Stimulated activated CD8-positive, alpha-beta memory T cell treated with anti-CD3 and anti-CD28 coated beads, Interleukin-12 subunit alpha, Interleukin-12 subunit beta, amount 100 ng/mL, for 24 hours (primary cell): ENCODE results near the gene SH3TC2.
"Not testable (repeated sequence)": the region's sequence is repeated elsewhere in the genome, so short reads cannot be mapped to it uniquely, and the experiment has no call there.

ENCODE experiments used
- DNase-seq: peaks from one replicate; pipeline ENCODE4 v3.0.0-alpha.2; 2020; ENCODE audit errors: extremely low read depth

SH3TC2 gene

DNA sequence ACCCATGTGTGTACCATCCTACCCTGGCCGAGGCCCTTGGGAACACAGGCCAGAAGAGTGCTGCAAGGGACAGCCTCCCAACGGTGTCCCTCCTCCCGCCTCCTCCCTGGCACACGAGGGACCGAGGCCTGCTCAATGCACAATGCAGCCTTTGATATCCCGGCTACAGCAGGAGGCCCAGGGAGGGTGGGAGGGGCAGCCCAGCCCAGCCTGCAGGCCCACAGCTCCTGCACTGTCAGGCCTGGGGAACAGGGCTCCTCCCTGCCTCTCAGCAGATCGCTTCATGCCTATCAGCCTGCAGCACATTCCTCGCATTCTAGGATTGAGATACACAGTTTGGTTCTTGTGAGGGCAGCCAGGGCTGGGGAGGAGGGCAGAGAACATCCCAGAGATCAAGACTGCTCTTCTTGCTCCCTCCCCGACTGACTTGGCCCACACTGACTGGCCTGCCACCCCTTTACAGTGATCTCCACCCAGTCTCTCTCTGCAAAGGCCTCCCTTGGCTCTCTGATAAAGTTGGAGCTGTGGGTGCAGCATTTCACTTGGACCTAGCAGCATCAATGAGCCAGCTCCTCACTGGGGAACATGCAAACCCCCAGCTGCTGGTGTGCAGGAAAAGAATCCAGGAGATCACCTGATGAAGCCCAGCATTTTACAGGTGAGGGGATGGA, at the start of gene SH3TC2:
Gene SH3TC2 (minus strand): TSS at position 46 of the 671 bp plus-strand sequence. CDS start 40 bp downstream, at position 6.
- DNase-seq: no peak

GRCh38 chr5:149110406-149110805, 47.5 kb upstream of the SH3TC2 start:
- DNase-seq: no peak

DNA sequence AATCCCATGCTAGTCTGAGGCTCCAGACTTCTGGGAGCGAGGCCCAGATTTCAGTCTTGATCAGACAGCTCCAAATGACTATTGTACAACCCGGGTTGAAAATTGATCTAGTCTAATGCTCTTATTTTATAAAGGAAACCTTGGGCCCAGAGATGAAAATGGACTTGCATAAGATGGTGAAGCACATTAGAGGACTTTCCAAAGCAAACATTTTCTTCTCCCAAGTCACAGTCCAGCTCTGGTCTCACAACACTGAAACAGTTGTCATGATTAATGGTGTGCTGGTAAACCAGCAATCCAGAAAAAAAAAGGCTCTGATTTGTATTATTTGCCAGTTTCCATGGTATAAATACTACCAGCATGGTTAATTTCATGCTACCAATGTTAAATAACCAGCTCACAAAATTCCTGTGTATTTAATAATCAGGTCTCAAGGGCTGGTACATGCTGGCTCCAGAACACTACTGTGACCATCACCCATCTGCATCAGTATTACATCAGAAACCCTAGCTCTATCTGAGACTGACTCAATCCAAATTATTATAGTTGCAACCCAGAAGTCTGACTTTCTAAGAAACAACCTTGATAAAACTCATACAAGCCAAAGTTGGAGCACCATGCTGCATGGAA, 45.9 kb upstream of the SH3TC2 start:
- DNase-seq: no peak

- DNase-seq: no peak
Measured at GRCh38 chr5:149100331-149100730, 37.5 kb upstream of the SH3TC2 start.

DNA sequence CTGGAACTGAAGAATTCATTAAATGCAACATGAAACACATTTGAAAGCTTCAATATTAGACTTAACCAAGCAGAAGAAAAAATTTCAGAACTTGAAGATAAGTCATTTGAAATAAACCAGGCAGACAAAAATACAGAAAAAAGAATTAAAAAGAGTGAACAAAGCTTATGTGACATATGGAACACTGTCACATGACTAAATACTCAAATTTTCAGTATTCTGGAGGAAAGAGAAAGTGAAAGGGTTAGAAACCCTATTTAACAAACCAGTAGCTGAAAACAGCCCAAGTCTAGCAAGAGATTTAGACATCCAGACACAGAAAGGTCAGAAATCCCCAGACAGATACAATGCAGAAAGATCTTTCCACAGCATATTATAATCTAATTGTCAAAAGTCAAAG, 37.1 kb upstream of the SH3TC2 start:
- no peak for DNase-seq

DNA sequence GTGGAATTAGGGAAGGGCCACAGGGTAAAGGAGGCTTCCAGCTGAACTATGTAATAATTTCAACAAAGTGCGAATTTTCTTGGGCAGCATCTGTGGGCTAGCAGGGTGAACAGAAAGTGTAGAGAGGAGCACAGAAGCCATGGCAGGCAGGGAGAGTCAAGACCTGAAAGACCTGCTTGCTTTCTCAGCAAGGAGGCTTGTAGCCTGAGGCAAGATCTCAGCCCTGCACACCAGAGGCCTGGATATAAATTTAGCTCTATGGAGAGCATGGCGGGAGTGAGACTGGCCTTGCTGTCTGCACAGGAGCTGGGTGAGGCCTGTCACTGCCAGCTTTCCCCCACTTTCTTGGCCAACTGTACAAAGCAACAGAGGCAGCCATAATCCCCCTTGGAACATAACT, 32.1 kb upstream of the SH3TC2 start:
- no peak for DNase-seq

DNA sequence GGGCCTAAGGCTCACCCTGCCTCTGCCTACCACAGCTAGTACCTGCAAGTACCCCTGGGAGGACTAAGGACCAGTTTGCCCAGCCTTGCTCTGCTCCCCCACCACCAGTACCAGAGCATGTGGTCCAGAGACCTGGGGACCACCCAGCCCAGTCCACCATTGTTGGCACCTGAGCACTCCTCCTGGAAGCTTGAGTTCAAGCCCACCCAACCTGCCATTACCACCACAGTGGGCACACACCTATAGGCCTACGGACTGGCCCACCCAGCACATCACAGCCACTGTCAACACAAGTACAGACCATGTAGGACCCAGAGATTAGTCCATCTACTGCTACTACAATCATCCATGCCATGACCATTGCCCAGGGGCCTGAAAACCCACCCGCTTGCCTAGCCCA, 30.8 kb upstream of the SH3TC2 start:
- no peak for DNase-seq

- DNase-seq: no peak
Measured at GRCh38 chr5:149089796-149090195, 26.9 kb upstream of the SH3TC2 start.

- DNase-seq: no peak
Measured at GRCh38 chr5:149088686-149089085, 25.8 kb upstream of the SH3TC2 start.

- DNase-seq: no peak
Measured at GRCh38 chr5:149083846-149084245, 21.0 kb upstream of the SH3TC2 start.

GRCh38 chr5:149082271-149082670, 19.4 kb upstream of the SH3TC2 start:
- no peak for DNase-seq

GRCh38 chr5:149080294-149080693, 17.4 kb upstream of the SH3TC2 start:
- no peak for DNase-seq

DNA sequence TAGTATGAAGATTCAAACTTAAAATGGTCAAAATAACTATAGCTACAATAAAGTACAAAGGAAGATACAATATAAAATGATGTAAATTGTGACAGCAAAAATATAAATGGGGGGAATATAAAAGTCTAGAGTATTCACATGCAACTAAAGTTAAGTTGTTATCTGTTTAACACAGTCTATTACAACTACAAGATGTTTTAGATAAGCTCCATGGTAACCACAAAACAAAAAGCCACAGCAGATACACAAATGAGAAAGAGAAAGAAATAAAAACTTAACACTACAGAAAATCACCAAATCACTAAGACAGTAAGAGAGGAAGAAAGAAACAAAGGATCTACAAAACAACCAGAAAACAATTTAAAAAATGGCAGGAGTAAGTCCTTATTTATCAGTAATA, 17.0 kb upstream of the SH3TC2 start:
- no peak for DNase-seq

DNA sequence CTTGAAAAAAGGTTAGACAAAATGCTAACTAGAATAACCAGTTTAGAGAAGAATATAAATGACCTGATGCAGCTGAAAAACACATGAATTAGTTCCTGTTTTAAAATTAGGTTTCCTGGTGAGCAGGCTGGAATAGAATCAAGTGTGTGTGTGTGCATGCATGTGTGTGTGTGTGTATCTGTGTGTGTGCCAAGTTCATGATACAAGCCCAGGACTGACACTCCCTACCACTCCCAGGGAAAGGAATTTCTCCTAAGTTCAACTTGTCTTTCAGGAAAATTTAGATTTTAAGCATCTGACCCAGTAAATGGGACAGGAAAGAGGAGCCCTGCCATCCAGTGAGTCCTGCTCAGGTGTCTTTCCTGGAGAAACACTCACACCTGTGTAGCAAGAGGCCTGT, 11.2 kb upstream of the SH3TC2 start:
- not testable (repeated sequence) for DNase-seq

- no peak for DNase-seq
Measured at GRCh38 chr5:149073213-149073612, 10.4 kb upstream of the SH3TC2 start.

DNA sequence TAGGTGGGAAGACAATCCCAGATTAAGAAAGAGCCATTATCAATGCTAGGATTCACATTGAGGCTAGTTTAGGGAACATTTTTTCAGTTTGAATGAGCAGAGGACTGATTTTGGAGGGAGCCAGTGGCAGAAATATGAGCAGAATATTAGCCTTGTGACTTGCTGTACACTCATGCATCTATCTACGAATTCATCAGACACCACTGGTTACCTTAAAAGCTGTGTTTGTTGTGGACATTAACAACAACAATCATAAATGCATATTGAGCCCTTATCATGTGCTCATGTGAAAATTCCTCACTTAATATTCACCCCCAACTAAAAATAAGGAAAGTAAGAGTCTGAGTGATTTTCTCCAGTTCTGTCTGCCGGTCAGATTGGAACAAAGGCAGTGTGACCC, 9.9 kb upstream of the SH3TC2 start:
- DNase-seq: no peak

- DNase-seq: no peak
Measured at GRCh38 chr5:149072376-149072775, 9.5 kb upstream of the SH3TC2 start.

GRCh38 chr5:149071756-149072155, 8.9 kb upstream of the SH3TC2 start:
- DNase-seq: no peak

DNA sequence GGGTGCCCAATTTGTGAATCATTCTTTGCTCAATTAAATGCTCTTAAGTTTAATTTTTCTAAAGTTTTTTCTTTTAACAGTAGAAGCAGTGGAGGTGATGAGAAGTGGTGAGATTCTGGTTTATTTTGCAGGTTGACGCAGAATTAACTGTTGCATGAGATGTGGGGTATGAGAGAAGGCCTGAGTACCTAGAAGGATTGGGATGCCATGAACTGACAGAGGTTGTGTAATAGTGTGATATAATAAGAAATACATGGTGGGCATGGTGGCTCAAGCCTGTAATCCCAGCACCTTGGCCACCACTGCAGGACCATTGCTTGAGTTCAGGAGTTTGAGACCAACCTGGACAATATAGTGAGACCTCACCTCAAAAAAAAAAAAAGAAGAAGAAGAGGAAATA, 8.4 kb upstream of the SH3TC2 start:
- no peak for DNase-seq

GRCh38 chr5:149069711-149070110, 6.8 kb upstream of the SH3TC2 start:
- DNase-seq: no peak

DNA sequence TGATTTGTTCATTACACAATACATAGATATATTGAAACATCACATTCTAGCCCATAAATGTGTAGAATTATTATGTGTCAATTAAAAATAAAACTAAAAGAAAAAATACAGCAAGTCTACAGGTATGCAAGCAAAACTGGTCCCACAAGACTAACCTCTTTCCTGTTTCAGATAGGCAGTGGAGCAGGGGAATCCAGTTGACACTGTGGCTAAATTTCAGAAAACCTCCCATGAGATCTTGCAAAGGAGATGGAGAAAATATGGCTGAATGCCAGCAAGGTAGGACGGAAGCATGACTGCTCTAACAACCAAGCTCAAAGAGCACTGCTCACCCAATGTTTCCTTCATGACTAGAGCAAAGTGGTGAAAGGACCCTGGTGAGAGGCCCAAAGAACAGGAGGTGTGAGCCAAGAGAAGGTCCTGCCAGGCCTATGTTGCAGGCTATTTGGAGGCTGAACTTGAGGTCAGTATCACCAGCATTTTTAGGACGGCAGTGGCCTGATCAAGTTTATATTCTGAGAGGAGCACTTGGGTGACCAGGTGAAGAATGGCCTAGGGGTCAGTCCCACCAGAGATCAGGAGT, 1.1 kb upstream of the SH3TC2 start:
- no peak for DNase-seq

- no peak for DNase-seq
Measured at GRCh38 chr5:149062371-149063016, 368 bp downstream of the SH3TC2 start.

GRCh38 chr5:149061341-149061740, 1.5 kb downstream of the SH3TC2 start:
- DNase-seq: no peak
